Measurements from ENCODE around the gene LCN6. TPM values are rescaled to one million over a fixed set of nuclear protein-coding genes. Genes with fewer than 3 reads are reported as not detected.
"Not testable (repeated sequence)": the region's sequence is repeated elsewhere in the genome, so short reads cannot be mapped to it uniquely, and the experiment has no call there.

The LCN6 gene
- total RNA-seq, 2 donors from 2014 or later = 1.0 to 3.6 TPM

DNA sequence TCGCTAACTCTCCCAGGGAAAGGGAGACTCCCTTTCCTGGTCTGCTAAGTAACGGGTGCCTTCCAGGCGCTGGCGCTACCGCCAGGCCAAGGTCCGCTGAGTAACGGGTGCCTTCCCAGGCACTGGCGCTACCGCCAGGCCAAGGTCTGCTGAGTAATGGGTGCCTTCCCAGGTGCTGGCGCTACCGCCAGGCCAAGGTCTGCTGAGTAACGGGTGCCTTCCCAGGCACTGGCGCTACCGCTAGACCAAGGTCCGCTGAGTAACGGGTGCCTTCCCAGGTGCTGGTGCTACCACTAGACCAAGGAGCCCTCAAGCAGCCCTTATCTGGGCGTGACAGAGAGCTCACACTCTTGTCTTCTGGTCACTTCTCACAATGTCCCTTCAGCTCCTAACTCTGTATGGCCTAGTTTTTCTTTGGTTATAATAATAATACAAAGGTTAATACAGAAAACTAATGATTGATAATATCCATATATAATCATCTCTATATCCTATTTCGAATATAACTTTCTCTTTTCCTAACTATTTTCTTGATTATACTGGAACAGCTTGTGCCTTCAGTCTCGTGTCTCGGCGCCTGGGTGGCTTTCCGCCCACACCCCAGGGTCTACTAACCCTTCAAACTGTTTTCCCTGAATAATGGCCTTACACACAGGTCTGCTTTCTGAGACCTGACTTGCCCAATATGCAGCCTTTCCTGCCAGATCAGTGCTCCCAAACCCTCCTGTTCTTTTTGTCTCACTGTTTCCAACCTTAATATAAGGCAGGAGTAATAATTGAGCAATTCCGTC lies 37.4 kb upstream of the LCN6 start:
- DNase-seq, ATAC-seq: not testable (repeated sequence)
- intact Hi-C loops (cut with DNase I, micrococcal nuclease) = loop anchor here in 1 of 2 donors (5.0 kb wide), 1 partner anchor 252 kb away; no protein-coding TSS in a partner anchor

DNA sequence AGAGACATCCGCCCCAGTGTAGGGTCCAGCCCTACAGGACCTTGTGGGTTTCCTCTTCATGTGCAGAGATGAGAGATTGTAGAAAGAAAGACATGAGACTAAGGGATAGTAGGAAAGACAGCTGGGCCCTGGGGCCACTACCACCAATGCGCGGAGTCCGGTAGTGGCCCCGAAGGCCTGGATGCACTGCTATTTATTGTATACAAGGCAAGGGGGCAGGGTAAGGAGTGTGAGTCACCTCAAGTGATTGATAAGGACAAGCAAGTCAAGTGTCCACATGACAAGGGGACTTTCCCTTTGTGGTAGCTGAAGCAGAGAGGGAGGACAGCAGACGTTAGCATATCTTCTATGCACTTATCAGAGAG lies 36.7 kb upstream of the LCN6 start:
- no peak for DNase-seq
- no peak for ATAC-seq
- intact Hi-C loops (cut with DNase I, micrococcal nuclease) = loop anchor here in 1 of 2 donors (5.0 kb wide), 1 partner anchor 252 kb away; no protein-coding TSS in a partner anchor

DNA sequence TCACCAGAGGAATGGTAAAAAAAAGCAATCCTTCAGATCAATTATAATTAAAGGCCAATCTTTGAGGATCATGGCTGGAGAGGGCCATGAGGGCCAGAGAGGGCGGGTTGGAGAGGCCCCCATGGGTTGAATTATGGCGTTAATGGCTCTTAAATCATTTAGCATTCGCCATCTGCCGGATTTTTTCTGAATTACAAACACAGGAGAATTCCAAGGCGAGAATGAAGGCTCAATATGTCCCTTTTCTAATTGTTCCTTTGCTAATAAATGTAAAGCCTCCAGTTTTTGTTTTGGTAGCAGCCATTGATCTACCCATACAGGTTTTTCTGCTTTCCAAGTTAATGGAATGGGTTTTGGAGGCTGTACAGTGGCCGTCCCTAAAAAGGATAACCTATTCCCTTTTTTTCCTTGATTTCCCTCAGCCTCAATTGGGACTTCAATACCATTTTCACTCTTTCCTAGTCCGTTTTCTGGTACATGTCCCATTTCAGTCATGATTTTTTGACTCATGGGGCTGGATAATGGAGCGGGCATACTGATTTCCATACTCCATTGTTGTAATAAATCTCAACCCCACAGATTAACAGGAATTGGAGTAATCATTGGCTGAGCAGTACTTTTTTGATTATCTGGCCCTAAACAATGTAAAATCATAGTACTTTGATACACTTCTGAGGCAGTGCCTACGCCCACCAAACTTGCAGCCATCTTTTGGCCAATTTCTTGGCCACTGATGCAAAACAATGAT lies 36.1 kb upstream of the LCN6 start:
- intact Hi-C loops (cut with DNase I, micrococcal nuclease) = no loop called here
- ATAC-seq (no peak), DNase-seq (no peak)

DNA sequence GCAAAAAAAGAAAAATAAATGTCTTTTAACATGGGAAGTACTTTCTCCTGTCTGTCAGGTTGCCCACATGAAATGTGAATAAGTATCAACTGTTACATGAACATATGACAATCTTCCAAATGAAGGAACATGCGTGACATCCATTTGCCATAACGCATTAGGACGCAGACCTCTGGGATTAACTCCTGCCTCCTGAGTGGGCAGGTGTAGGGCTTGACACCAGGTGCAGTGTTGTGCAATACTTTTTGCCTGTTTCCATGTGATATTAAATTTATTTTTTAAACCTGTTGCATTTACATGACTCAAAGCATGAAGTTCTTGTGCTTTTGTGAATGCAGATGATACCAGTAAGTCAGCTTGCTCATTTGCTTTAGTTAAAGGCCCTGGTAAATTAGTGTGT lies 34.1 kb upstream of the LCN6 start:
- ATAC-seq (no peak), DNase-seq (no peak)
- intact Hi-C loops (cut with DNase I, micrococcal nuclease) = no loop called here

DNA sequence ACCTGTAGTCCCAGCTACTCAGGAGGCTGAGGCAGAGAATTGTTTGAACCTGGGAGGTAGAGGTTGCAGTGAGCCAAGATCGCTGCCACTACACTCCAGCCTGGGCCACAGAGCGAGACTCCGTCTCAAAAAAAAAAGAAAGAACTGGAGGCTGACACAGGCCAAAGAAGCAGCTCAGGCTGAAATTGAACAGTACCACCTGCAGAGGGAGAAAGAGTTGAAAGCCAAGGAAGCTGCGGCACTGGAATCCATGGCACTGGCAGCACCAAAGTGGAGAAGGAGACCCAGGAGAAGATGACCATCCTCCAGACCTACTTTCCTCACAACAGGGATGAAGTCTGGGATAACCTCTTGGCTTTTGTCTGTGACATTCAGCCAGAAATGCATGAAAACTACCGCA lies 31.5 kb upstream of the LCN6 start:
- no peak for ATAC-seq
- DNase-seq = no peak
- intact Hi-C loops (cut with DNase I, micrococcal nuclease) = no loop called here

DNA sequence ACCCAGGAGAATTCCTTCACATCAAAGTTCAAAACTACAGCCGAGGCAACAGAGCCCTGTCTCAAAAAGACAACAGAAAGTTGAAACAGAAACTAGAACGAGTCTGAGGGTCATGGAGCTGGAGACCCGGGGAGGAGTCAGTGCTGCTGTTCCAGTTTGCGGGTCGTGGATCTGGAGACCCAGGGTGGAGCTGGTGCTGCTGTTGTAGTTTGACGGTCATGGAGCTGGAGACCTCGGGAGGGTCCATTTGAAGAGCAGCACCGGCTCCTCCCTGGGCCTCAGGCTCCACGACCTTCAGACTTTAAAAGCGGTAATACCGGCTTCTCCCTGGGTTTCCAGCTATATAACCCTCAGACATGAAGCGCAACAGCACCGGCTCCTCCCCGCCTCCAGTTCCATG lies 29.0 kb upstream of the LCN6 start:
- intact Hi-C loops (cut with DNase I, micrococcal nuclease) = no loop called here
- ATAC-seq (peak; percentile 92), DNase-seq (peak; percentile 57 to 71)

DNA sequence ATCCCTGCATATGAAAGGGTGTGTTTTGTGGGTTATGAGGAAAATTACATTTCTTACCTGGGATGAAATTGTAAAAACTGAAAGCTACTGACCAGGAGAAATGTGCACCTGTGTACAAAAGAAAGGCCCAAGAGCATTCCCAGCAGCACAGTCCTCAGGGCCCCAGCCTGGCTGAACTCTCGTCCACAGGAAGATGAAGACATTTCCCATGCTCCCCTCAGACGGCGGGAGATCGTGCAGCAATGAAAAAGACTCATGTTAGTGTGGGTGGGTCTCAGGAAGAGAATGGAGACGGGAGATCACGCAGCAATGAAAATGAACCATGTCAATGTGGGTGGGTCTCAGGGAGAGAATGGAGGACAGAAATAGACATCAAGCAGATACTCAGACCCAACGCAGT lies 28.6 kb upstream of the LCN6 start:
- ATAC-seq (peak; percentile 2), DNase-seq (no peak)
- intact Hi-C loops (cut with DNase I, micrococcal nuclease) = no loop called here

DNA sequence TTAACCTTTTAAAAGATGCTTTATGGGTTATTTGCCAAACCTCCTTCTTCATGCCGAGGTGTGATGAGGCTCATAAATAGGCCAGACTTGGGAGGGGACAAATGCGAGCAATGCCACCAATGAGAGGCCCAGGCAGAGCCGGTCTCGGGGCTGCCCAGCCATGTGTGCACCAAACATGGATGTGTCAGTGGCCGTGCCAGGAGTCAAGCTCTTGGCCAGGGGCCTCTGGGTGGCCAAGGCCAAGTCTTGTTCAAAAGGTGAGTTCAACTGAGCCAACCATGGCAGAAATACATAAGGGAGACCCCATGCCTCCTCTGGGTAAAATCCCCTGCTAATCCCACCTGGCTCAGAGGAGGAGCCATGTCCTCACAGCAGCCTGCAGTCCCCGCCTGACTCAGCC lies 26.9 kb upstream of the LCN6 start:
- peak in 1 of 2 donors; percentile 9 for DNase-seq
- no peak for ATAC-seq
- intact Hi-C loops (cut with DNase I, micrococcal nuclease) = no loop called here

DNA sequence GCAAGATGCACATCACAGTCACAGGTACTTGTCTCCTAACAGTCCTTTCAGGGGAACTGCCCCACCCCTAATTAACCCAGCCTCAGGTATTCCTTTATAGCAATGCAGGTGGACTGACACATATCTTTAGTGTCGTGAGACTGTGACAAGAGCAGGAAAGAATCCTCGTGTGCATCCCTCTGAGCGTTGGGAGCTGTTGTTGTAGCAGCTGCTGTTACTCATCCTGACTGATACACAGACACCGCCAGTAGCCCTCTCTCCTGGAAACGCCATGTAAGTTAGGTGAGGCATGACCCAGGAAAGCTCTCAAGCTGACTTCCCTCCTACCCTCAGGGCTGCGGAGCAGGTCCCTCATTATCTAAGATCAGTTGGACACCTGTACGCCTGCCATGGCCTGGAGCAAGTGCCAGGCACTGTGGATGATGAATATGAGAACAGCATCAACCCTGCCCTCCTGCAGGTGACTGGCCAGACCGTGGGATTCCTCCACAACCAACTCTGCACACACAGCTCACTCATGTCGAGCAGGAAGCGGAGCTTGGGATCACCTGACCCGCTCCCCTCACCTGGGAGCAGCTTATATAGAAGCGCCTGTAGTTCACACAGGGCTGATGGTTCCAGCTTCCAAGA lies 26.2 kb upstream of the LCN6 start:
- intact Hi-C loops (cut with DNase I, micrococcal nuclease) = no loop called here
- no peak for ATAC-seq
- DNase-seq = no peak

DNA sequence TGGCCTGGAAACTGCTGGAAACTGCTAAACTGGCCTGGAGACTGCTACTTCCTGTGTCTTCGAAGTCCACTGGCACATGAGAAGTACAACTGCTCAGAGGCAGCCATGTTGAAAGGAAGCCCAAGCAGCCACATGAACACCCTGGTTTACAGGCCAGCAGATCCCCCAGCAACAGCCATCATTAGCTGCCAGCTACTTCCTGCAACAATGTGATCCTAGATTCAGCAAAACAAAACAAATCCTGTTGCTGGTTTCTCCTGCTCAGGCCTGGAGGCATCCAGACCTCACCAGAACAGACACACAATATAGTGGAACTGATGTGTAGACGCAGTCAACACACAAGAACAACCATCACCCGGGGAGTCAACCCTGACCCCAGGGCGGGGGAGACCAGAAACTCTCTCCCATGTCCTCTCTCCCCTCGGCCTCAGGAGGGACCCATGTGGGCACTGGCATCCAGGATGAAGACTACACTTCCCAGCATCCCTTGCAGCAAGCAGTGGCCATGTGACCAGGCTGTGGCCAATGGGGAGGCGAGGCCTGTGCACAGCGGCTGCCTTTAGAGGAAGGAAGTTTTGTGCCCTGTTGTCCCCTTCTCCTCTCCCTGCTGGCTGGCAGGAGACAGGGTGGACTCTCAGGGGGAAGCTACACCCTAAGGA lies 25.2 kb upstream of the LCN6 start:
- no peak for DNase-seq
- intact Hi-C loops (cut with DNase I, micrococcal nuclease) = no loop called here
- peak; percentile 20 for ATAC-seq

DNA sequence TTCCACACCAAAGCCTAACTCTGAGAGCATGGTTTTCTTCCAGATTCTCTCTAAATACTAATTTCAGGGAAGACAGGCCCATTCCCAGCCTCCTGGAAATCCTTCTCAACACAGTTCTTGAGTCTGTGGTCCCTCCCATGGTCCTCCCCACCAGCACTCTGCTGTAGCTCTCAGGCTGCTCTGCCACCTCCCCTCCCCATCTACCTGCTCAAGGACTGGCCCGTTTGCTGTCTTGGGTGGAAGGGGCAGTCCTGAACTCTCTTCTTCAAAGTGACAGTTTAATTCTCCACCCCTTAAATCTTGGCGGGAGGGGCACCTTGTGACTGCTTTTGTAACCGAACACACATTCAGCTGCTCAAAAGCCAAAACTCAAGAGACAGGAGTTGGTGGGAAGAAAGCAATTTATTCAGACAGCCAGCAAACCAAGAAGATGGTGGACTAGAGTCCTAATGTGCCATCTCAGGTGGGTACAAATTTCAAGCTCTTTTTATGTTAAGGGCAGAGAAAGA lies 23.6 kb upstream of the LCN6 start:
- DNase-seq (no peak), ATAC-seq (no peak)
- intact Hi-C loops (cut with DNase I, micrococcal nuclease) = no loop called here

DNA sequence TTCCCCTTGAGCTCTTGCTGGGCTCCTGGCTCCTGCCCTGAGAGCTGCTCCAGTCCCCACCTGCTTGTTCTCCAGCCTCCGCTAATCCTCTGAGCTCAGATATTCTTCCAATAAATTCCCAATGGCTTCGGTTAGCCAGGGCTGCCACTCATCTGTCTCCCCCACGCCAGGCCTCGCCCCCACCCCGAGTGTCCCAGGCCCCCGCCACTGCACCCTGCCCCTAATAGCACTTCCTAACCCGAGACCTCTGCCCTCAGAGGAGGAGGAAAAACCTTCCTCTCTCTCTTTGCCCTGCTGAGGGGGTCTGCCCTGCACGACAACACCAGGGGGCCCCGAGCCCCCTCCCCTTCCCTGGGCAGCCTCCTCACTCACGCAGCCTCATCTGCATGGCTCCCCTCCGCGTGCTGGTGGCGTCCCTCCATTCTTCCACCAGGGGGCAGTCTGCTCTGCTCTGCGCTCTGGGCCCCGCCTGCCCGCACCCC lies 21.4 kb upstream of the LCN6 start:
- ATAC-seq (peak; percentile 68), DNase-seq (peak in 1 of 2 donors; percentile 70)
- intact Hi-C loops (cut with DNase I, micrococcal nuclease) = no loop called here

DNA sequence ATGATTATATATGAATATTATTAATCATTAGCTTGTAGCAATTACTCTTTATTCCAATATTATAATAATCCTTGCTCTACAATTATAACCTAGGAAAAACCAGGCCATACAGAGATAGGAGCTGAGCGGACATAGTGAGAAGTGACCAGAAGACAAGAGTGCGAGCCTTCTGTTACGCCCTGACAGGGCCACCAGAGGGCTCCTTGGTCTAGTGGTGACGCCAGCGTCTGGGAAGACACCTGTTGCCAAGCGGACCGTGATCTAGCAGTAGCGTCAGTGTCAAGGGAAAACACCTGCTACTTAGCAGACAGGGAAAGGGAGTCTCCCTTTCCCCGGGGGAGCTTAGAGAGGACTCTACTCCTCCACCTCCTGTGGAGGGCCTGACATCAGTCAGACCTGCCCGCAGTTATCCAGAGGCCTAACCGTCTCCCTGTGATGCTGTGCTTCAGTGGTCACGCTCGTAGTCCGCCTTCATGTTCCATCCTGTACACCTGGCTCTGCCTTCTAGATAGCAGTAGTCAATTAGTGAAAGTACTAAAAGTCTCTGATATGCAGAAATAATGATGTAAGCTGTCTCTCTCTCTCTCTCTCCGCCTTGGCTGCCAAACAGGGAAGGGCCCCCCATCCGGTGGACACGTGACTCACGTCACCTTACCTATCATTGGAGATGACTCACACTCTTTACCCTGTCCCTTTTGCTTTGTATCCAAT lies 18.2 kb upstream of the LCN6 start:
- DNase-seq (peak; percentile 71 to 75), ATAC-seq (peak; percentile 26)
- intact Hi-C loops (cut with DNase I, micrococcal nuclease) = not testable (repeated sequence)

DNA sequence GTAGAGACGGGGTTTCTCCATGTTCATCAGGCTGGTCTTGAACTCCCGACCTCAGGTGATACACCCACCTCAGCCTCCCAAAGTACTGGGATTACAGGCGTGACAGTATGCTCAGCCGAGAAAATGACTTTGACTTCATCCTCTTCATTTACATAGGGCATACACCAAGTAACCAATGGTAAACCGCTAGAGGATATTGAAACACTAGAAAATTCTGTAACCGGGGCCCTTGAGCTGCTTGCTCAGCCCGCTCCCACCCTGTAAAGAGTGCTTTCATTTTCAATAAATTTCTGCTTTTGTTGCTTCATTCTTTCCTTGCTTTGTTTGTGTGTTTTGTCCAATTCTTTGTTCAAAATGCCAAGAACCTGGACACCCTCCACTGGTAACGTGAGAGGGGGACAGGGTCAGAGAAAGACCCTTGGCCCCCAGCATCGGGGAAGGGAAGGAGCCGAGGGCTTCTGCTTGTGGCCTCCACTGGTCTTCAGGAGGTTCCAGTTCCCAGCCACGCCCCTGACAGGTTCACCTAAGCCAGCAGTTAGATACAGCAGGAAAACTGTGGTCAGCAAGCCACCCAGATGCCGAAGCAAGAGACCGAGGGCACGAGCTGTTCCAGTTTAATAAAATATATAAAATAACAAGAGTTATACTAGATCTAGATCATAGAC lies 17.6 kb upstream of the LCN6 start:
- peak in 1 of 2 donors; percentile 46 for DNase-seq
- intact Hi-C loops (cut with DNase I, micrococcal nuclease) = not testable (repeated sequence)
- peak; percentile 17 for ATAC-seq

DNA sequence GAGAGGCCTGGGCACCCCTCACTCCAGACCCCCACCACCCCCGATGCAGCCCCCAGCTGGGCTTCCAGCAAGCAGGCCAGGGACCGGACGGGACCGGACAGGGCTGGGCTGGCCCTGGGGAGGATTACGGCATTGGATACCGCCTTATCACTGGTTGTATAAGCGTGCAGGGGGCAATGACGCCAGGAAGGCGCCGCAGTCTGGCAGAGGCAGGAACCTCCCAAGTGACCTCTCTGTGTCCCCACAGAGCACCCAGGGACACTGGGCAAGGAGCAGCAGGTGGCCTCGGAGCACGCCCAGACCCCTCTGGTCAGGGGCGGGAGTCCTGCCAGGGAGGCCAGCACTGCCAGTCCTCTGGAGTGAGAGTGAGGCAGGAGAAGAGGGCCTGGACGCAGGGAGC lies 16.7 kb upstream of the LCN6 start:
- peak; percentile 62 for ATAC-seq
- intact Hi-C loops (cut with DNase I, micrococcal nuclease) = no loop called here
- peak; percentile 41 to 67 for DNase-seq

DNA sequence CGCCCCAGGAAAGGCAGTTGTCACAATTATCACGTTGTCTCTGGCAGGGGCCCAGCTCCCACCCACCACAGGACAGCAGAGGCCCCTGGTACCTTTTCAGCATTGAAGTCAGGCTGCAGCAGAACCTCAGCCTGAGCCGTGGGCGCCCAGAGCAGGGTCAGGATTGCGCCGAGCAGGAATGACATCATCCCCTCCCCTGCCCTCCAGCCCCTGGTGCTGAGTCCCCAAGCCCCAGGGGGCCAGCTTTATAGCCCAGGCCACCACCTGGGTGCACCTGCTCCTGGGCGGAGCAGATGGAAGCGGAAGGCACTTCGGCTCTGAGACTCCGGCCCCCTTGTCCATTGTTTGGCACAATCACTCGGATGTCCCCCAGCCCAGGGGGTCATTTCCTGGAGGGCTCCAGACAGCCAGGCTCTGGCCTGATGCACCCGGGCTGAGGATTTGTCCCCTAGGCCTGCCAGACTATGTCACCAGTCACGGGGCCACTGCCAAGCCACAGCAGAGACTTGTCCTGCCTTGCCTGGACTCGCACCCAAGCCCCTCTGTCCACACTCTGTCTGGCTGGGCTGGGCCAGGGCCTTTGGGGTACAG lies 16.1 kb upstream of the LCN6 start, which contains the start of gene LCN15:
Gene LCN15 (minus strand): TSS at position 218 of the 591 bp plus-strand sequence. CDS start 30 bp downstream, at position 188.
- intact Hi-C loops (cut with DNase I, micrococcal nuclease) = no loop called here
- DNase-seq (no peak), ATAC-seq (peak; percentile 9)

DNA sequence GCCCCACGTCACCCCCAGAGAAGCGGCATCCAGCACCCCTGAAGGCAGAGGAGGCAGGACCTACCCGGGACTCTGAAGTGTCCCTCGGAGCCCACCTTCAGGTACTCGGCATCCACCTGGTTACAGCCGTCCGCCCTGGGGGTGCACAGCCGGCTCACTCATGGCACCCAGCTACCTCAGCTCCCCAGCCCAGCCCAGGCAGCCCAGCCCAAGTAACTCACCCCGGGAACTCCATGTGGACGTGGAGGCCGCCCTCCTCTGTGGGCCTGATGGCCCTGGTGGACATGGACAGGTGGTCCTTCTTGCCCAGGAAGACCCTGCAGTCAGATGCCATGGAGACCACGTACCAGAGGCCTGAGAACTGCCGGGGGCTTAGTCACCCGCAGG lies 15.3 kb upstream of the LCN6 start:
- intact Hi-C loops (cut with DNase I, micrococcal nuclease) = no loop called here
- DNase-seq (no peak), ATAC-seq (no peak)

Data from left colon (tissue), 2 donors.